Astrocyte (in vitro differentiated cells and primary cell): ENCODE measurements around the gene DSN1. TPM values are rescaled to one million over a fixed set of nuclear protein-coding genes. Genes with fewer than 3 reads are reported as not detected.

Experiments used
- DNase-seq: peaks from one replicate; pipeline ENCODE4 v3.0.0-alpha.2; 2010; ENCODE audit warnings: low read depth
- FAIRE-seq: peaks from 2 replicates; lab custom pipeline; 2011; peaks lifted over from hg19 to GRCh38; lab: Jason Lieb, UNC
- H2AFZ ChIP-seq: 2 replicates; pipeline ENCODE4 v1.6.0; 2012; ENCODE audit warnings: low read depth, low read length, inconsistent platforms
- H3K27ac ChIP-seq: 2 replicates; pipeline ENCODE4 v1.5.1; 2011; ENCODE audit warnings: low read depth, low read length, inconsistent platforms
- H3K27me3 ChIP-seq: 2 replicates; pipeline ENCODE4 v1.6.0; 2011; ENCODE audit warnings: low read length, inconsistent platforms; ENCODE audit not compliant: insufficient read depth
- H3K36me3 ChIP-seq: 2 replicates; pipeline ENCODE4 v1.5.1; 2011; ENCODE audit warnings: low read length, inconsistent platforms; ENCODE audit not compliant: insufficient read depth
- H3K4me1 ChIP-seq: 2 replicates; pipeline ENCODE4 v1.5.1; 2011; ENCODE audit warnings: low read length, inconsistent platforms; ENCODE audit not compliant: insufficient read depth
- H3K4me2 ChIP-seq: 2 replicates; pipeline ENCODE4 v1.6.0; 2012; ENCODE audit warnings: low read length, inconsistent platforms
- H3K4me3 ChIP-seq: 2 replicates; pipeline ENCODE4 v1.5.1; 2011; ENCODE audit warnings: low read depth, mild to moderate bottlenecking, low read length, inconsistent platforms; ENCODE audit not compliant: insufficient read depth
- H3K79me2 ChIP-seq: 2 replicates; pipeline ENCODE4 v1.6.0; 2012; ENCODE audit warnings: mild to moderate bottlenecking, low read length, inconsistent platforms; ENCODE audit not compliant: insufficient read depth
- H3K9ac ChIP-seq: 2 replicates; pipeline ENCODE4 v1.6.0; 2012; ENCODE audit warnings: mild to moderate bottlenecking, low read length, inconsistent platforms
- H3K9me3 ChIP-seq: 2 replicates; pipeline ENCODE4 v1.5.1; 2012; ENCODE audit warnings: low read depth, mild to moderate bottlenecking, low read length, inconsistent platforms; ENCODE audit not compliant: insufficient read depth
- H4K20me1 ChIP-seq: 2 replicates; pipeline ENCODE4 v1.6.0; 2012; ENCODE audit warnings: low read length, inconsistent platforms; ENCODE audit not compliant: insufficient read depth
- H3K27ac Mint-ChIP-seq: one replicate; pipeline ENCODE4 v1.8.0; 2021; ENCODE audit warnings: mild to moderate bottlenecking, mixed read lengths; ENCODE audit not compliant: unreplicated experiment
- H3K27me3 Mint-ChIP-seq: one replicate; pipeline ENCODE4 v1.8.0; 2021; ENCODE audit warnings: low read depth, mixed read lengths; ENCODE audit not compliant: unreplicated experiment
- H3K36me3 Mint-ChIP-seq: one replicate; pipeline ENCODE4 v1.8.0; 2021; ENCODE audit warnings: low read depth, mixed read lengths; ENCODE audit not compliant: unreplicated experiment
- H3K4me1 Mint-ChIP-seq: one replicate; pipeline ENCODE4 v1.8.0; 2021; ENCODE audit warnings: low read depth, mixed read lengths; ENCODE audit not compliant: unreplicated experiment
- H3K4me3 Mint-ChIP-seq: one replicate; pipeline ENCODE4 v1.8.0; 2021; ENCODE audit warnings: mild to moderate bottlenecking, moderate library complexity, mixed read lengths; ENCODE audit not compliant: unreplicated experiment
- H3K9me3 Mint-ChIP-seq: one replicate; pipeline ENCODE4 v1.8.0; 2021; ENCODE audit warnings: mild to moderate bottlenecking, mixed read lengths; ENCODE audit not compliant: unreplicated experiment
- EZH2 ChIP-seq: IDR thresholded peaks from 2 replicates; pipeline ENCODE4 v1.6.1; 2012; ENCODE audit warnings: mild to moderate bottlenecking, low read length, inconsistent platforms; ENCODE audit not compliant: insufficient read depth
- total RNA-seq: library from RNA; stranded (reverse); gene quantifications from 2 replicates; pipeline ENCODE4 v1.2.1, GENCODE V29; 2021
- TF ChIP-seq, protein P1 (sequence below): IDR thresholded peaks from 2 replicates; pipeline ENCODE4 v1.5.1; 2011; ENCODE audit warnings: low read depth, mild to moderate bottlenecking, inconsistent platforms, low read length, moderate library complexity; ENCODE audit not compliant: insufficient read depth

Gene DSN1
- total RNA-seq, 1 donor from 2014 or later = 6.1 TPM

DNA sequence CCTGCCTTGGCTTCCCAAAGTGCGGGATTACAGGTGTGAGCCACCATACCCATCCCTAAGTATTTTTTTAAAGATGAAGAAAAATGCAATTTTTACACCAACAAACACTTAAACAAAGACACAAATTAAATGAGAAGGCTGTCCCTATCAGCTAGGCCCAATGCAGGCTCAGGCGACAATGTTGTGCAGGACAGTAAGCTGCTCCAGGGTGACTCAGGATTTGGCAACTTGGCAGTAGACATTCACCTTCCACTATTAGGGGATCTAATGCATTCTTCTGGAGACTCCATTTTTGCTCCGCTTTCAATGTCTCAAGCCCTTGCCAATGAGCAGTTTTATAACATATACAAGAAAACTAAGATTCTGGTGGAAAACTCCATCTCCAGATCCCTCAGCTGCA, 47.4 kb downstream of the DSN1 start:
- Histone ChIP-seq H3K9me3 (no peaks in the 10 kb centered on the region), H3K27me3 (no peaks in the 10 kb centered on the region), H3K4me1 (peaks cover 4% of the 10 kb centered on the region), H3K9ac (no peak overlapping the region), H3K4me3 (no peak overlapping the region), H3K27ac (no peak overlapping the region), H2AFZ (no peak overlapping the region), H4K20me1 (peaks cover 29% of the 10 kb centered on the region), H3K4me2 (no peak overlapping the region), H3K36me3 (no peaks in the 10 kb centered on the region), H3K79me2 (no peaks in the 10 kb centered on the region)
- TF ChIP-seq, protein P1, sequence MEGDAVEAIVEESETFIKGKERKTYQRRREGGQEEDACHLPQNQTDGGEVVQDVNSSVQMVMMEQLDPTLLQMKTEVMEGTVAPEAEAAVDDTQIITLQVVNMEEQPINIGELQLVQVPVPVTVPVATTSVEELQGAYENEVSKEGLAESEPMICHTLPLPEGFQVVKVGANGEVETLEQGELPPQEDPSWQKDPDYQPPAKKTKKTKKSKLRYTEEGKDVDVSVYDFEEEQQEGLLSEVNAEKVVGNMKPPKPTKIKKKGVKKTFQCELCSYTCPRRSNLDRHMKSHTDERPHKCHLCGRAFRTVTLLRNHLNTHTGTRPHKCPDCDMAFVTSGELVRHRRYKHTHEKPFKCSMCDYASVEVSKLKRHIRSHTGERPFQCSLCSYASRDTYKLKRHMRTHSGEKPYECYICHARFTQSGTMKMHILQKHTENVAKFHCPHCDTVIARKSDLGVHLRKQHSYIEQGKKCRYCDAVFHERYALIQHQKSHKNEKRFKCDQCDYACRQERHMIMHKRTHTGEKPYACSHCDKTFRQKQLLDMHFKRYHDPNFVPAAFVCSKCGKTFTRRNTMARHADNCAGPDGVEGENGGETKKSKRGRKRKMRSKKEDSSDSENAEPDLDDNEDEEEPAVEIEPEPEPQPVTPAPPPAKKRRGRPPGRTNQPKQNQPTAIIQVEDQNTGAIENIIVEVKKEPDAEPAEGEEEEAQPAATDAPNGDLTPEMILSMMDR = no peak
- no peak for TF ChIP-seq EZH2
- peak; percentile 16 for DNase-seq
- no peaks in the 10 kb centered on the region for H3K27me3 Mint-ChIP-seq
- no peaks in the 10 kb centered on the region for H3K36me3 Mint-ChIP-seq
- no peak for FAIRE-seq
- no peak overlapping the region for H3K27ac Mint-ChIP-seq
- H3K9me3 Mint-ChIP-seq = no peaks in the 10 kb centered on the region
- H3K4me3 Mint-ChIP-seq = no peak overlapping the region
- peaks cover 4% of the 10 kb centered on the region for H3K4me1 Mint-ChIP-seq

DNA sequence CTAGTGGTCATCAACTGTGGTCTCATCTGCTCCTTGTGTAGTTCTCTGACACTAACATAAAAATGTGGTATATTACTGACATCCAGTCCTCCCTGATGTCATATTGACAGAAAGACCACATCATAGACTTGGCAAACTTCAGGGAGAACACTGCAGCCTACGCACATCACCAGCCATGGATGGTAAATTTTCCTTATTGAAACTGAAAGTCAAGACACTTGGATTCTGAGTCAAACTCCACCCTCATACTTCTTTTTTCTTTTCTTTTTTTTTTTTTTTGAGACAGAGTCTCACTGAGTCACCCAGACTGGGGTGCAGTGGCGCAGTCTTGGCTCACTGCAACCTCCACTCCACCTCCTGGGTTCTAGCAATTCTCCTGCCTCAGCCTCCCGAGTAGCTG, 53.1 kb downstream of the DSN1 start:
- Mint-ChIP-seq H3K27ac (no peak overlapping the region), H3K9me3 (no peaks in the 10 kb centered on the region), H3K4me1 (no peaks in the 10 kb centered on the region), H3K4me3 (no peak overlapping the region), H3K36me3 (peaks cover 7% of the 10 kb centered on the region), H3K27me3 (no peaks in the 10 kb centered on the region)
- Histone ChIP-seq H4K20me1 (peaks cover 5% of the 10 kb centered on the region), H3K27ac (no peak overlapping the region), H3K4me3 (no peak overlapping the region), H3K4me2 (no peak overlapping the region), H3K9me3 (no peaks in the 10 kb centered on the region), H3K27me3 (no peaks in the 10 kb centered on the region), H2AFZ (no peak overlapping the region), H3K36me3 (no peaks in the 10 kb centered on the region), H3K4me1 (no peaks in the 10 kb centered on the region), H3K79me2 (no peaks in the 10 kb centered on the region), H3K9ac (no peak overlapping the region)
- TF ChIP-seq EZH2 = no peak
- TF ChIP-seq, protein P1 = no peak
- peak; percentile 25 for DNase-seq
- no peak for FAIRE-seq

DNA sequence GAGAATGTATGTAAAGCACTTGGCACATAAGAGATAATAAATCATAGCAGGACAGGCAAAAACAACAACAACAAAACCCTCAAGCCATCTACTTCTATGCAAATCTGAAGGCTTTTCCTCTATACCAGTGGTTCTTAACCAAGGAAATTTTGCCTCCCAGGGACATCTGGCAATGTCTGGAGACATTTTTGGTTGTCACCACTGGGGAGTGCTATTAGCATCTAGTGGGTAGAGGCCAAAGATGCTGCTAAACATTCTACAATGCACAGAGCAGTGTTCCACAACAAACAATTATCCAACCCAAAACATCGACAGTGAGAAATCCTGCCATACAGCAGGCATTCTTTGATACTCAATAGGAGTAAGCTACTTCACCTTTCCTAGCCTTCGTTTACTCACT, 55.9 kb downstream of the DSN1 start:
- Histone ChIP-seq H3K4me1 (no peaks in the 10 kb centered on the region), H3K9me3 (no peaks in the 10 kb centered on the region), H3K4me2 (no peak overlapping the region), H3K9ac (no peak overlapping the region), H4K20me1 (peaks cover 1% of the 10 kb centered on the region), H2AFZ (no peak overlapping the region), H3K27ac (no peak overlapping the region), H3K27me3 (no peaks in the 10 kb centered on the region), H3K79me2 (no peaks in the 10 kb centered on the region), H3K36me3 (no peaks in the 10 kb centered on the region), H3K4me3 (no peak overlapping the region)
- H3K4me3 Mint-ChIP-seq = no peak overlapping the region
- TF ChIP-seq, protein P1 = no peak
- no peak for TF ChIP-seq EZH2
- no peaks in the 10 kb centered on the region for H3K4me1 Mint-ChIP-seq
- H3K27me3 Mint-ChIP-seq = no peaks in the 10 kb centered on the region
- no peak for DNase-seq
- no peak for FAIRE-seq
- no peak overlapping the region for H3K27ac Mint-ChIP-seq
- H3K9me3 Mint-ChIP-seq = no peaks in the 10 kb centered on the region
- H3K36me3 Mint-ChIP-seq = peaks cover 7% of the 10 kb centered on the region
